ENCODE results near the gene DIS3L2. TPM values are rescaled to one million over a fixed set of nuclear protein-coding genes. Genes with fewer than 3 reads are reported as not detected.

DIS3L2 gene
- total RNA-seq, 1 donor from 2014 or later: 17.0 TPM

GRCh38 chr2:231923951-231924888, 37.3 kb upstream of the DIS3L2 start:
- Histone ChIP-seq H3K9me3 (replicated peaks) (no peaks in the 10 kb centered on the region), H3K27ac (replicated peaks) (no peak overlapping the region), H3K4me1 (peaks cover 26% of the 10 kb centered on the region), H3K36me3 (no peaks in the 10 kb centered on the region), H3K27me3 (ENCODE audit: low read depth) (peaks cover 98% of the 10 kb centered on the region), H3K4me3 (peak overlapping the region; percentile 71)
- intact Hi-C loops (cut with micrococcal nuclease): loop anchor here (10.0 kb wide), 1 partner anchor 401 kb away; no protein-coding TSS in a partner anchor
- TF ChIP-seq, protein P1, sequence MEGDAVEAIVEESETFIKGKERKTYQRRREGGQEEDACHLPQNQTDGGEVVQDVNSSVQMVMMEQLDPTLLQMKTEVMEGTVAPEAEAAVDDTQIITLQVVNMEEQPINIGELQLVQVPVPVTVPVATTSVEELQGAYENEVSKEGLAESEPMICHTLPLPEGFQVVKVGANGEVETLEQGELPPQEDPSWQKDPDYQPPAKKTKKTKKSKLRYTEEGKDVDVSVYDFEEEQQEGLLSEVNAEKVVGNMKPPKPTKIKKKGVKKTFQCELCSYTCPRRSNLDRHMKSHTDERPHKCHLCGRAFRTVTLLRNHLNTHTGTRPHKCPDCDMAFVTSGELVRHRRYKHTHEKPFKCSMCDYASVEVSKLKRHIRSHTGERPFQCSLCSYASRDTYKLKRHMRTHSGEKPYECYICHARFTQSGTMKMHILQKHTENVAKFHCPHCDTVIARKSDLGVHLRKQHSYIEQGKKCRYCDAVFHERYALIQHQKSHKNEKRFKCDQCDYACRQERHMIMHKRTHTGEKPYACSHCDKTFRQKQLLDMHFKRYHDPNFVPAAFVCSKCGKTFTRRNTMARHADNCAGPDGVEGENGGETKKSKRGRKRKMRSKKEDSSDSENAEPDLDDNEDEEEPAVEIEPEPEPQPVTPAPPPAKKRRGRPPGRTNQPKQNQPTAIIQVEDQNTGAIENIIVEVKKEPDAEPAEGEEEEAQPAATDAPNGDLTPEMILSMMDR (IDR thresholded peaks at IDR 0.05; ENCODE audit: borderline replicate concordance): no peak
- DNase-seq: peak; percentile 8

DNA sequence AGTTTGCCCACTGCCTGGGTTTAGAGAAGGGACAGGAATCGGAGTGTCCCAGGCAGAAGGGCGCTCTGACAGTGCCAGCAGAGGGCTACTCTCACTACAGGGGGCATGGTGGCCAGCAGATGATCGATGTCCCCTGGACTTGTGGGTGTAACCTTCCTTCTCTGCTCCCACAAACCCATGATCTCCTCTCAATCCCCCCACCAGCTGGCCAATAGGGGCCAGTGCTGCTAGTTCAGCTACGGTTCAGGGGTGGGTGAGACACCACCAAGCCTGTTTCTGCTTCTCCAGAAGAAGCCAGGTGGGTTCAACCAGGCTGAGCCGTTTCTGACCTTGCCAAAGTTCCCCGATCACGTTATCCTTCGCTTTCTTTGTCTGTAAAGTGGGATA, 36.6 kb upstream of the DIS3L2 start:
- peaks cover 98% of the 10 kb centered on the region for H3K27me3 ChIP-seq (ENCODE audit: low read depth)
- TF ChIP-seq, protein P1 (IDR thresholded peaks at IDR 0.05; ENCODE audit: borderline replicate concordance): no peak
- intact Hi-C loops (cut with micrococcal nuclease): loop anchor here (5.0 to 10.0 kb wide), 2 partner anchors 217 to 400 kb away; no protein-coding TSS in a partner anchor
- H3K9me3 ChIP-seq (replicated peaks): no peaks in the 10 kb centered on the region
- peak; percentile 9 for DNase-seq
- peaks cover 29% of the 10 kb centered on the region for H3K4me1 ChIP-seq
- no peak overlapping the region for H3K27ac ChIP-seq (replicated peaks)
- H3K36me3 ChIP-seq: no peaks in the 10 kb centered on the region
- peak overlapping the region; percentile 71 for H3K4me3 ChIP-seq

- peaks cover 98% of the 10 kb centered on the region for H3K27me3 ChIP-seq (ENCODE audit: low read depth)
- DNase-seq: peak; percentile 86
- intact Hi-C loops (cut with micrococcal nuclease): loop anchor here (5.0 to 10.0 kb wide), 2 partner anchors 217 to 399 kb away; no protein-coding TSS in a partner anchor
- TF ChIP-seq, protein P1 (IDR thresholded peaks at IDR 0.05; ENCODE audit: borderline replicate concordance): peak; percentile 96
- H3K4me1 ChIP-seq: peaks cover 30% of the 10 kb centered on the region
- no peaks in the 10 kb centered on the region for H3K36me3 ChIP-seq
- peak overlapping the region; percentile 71 for H3K4me3 ChIP-seq
- no peaks in the 10 kb centered on the region for H3K9me3 ChIP-seq (replicated peaks)
- H3K27ac ChIP-seq (replicated peaks): no peak overlapping the region
Observed at GRCh38 chr2:231925303-231926179, 36.0 kb upstream of the DIS3L2 start.

- intact Hi-C loops (cut with micrococcal nuclease): loop anchor here (5.0 to 10.0 kb wide), 2 partner anchors 216 to 399 kb away; no protein-coding TSS in a partner anchor
- peak; percentile 76 for DNase-seq
- TF ChIP-seq, protein P1 (IDR thresholded peaks at IDR 0.05; ENCODE audit: borderline replicate concordance): peak; percentile 50
- Histone ChIP-seq H3K27me3 (ENCODE audit: low read depth) (peaks cover 98% of the 10 kb centered on the region), H3K9me3 (replicated peaks) (no peaks in the 10 kb centered on the region), H3K4me1 (peaks cover 30% of the 10 kb centered on the region), H3K4me3 (peak within 1 kb of the TSS; percentile 71), H3K27ac (replicated peaks) (no peak within 1 kb of the TSS), H3K36me3 (no peaks in the 10 kb centered on the region)
Observed at GRCh38 chr2:231926180-231926741, 35.3 kb upstream of the DIS3L2 start, which contains the start of gene NPPC. Gene NPPC, minus strand, starts transcription at chr2:231926396. Its CDS starts 147 bp downstream, at chr2:231926249.

All from left ventricle myocardium inferior (tissue), 1 donor.